A549 treated with Hydrocortisone at 1 μM for 4 hours (cell line): ENCODE results near the gene TEX54. TPM values are rescaled to one million over a fixed set of nuclear protein-coding genes. Genes with fewer than 3 reads are reported as not detected.

ENCODE experiments used
- total RNA-seq: library from RNA; stranded (reverse); fragments of 200-300 nt; extraction: Qiagen RNA extraction; gene quantifications from 5 replicates; pipeline ENCODE4 v1.2.3, GENCODE V29; 2022

Gene TEX54
- total RNA-seq: not detected in 5 replicates

GRCh38 chr11:62832336-62833234 is at the start of gene TEX54:
Gene TEX54, minus strand, starts transcription at chr11:62832841.

DNA sequence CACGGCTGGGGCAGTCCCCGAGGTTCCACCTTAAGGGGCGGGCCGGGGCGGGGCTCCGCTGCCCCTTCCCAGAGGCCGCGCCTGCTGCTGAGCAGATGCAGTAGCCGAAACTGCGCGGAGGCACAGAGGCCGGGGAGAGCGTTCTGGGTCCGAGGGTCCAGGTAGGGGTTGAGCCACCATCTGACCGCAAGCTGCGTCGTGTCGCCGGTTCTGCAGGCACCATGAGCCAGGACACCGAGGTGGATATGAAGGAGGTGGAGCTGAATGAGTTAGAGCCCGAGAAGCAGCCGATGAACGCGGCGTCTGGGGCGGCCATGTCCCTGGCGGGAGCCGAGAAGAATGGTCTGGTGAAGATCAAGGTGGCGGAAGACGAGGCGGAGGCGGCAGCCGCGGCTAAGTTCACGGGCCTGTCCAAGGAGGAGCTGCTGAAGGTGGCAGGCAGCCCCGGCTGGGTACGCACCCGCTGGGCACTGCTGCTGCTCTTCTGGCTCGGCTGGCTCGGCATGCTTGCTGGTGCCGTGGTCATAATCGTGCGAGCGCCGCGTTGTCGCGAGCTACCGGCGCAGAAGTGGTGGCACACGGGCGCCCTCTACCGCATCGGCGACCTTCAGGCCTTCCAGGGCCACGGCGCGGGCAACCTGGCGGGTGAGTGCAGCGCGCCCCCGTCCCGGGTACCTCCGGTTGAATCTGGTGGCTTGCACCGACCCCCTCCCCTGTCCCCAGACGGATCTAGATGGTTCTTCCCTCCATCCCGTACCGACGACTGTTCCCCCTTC is 48.4 kb upstream of the TEX54 start, which contains the start of gene SLC3A2:
SLC3A2 (plus strand) TSS at position 94 of the 776 bp plus-strand sequence; CDS start at position 222, 128 bp downstream.

GRCh38 chr11:62839050-62839945 is 6.7 kb upstream of the TEX54 start, which contains the start of gene WDR74:
Gene WDR74, minus strand, starts transcription at chr11:62839590. Its CDS starts 20 bp downstream, at chr11:62839570.

DNA sequence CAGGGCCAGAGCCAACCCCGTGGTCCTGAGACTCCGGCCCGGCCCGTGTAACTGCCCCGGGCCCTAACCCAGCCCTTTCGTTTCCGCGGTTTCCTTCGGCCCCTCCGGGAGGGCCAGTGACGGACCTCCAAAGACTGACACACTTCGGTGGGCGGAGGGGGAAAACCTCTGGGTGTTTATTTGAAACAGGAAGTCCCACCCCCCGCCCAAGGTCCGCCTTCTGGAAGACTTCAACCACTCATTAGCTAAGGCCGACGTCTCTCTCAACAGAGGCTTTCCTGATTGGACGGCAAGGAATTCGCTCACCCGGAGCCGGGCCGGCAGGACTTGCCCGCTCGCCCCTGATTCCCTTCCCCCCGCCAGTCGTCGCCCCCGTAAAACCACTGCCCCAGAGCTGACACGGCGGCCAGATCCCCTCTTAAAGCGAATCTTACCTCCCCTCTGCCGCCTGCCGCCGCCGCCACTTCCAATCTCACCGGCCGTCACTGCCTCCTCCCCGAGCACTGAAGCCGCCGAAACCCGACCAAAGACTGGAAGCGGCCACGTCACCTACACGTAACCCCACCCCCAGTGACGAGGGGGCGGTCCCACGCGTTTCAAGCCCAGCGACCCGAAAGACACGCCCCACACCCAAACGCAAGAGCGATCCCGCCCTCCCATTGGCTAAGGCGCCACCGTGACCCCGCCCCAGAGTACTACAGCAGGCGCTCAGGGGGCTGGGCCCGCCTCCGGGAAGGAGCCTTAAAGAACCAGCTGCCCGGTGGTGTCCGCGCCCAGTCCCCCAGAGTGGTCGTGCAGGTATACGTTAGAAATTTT is 913 bp downstream of the TEX54 start, which contains the start of gene STX5:
STX5 (minus strand) TSS at position 532 of the 816 bp plus-strand sequence. CDS start 808 bp downstream, outside the sequence.

DNA sequence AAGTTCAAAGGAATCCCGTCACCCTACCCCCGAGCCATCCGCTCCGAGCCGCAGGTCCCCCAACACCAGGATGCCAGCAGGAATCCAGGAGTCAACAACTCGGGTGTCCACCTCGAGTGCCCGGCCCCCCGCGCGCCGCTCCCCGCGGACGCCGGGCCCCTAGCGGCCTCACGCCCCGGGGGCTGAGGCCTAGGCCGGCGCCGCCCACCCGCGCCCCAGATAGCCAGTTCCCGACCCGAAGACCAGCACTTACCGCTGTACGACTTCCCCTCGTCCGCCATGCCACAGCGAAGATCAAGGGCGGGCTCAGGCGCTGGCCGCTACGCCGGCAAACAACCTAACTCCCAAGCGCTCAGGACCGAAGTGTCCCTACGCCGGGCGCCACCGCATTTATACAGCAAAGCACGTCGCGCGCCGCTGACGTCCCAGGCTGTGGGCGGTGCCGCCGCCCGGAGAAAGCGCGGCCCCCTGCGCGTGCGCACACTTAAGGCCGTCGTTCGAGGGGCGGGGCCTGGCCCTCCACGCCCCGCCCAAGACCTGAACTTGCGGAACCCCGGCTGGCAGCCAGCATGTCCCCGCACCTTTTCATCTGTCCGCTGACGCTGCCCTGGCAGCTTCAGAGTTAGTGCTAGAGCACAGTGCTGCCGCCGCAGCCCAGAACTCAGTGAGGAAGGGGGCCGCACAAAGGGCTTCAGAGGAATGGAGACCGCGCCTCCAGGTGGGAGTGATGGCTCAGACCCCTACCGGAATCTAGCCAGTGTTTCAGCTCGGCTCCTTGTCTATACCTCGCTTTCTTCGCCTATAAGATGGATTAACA is 27.4 kb downstream of the TEX54 start, which contains the start of gene NXF1:
NXF1 (minus strand) TSS at position 365 of the 817 bp plus-strand sequence; CDS start at position 281, 84 bp downstream.

DNA sequence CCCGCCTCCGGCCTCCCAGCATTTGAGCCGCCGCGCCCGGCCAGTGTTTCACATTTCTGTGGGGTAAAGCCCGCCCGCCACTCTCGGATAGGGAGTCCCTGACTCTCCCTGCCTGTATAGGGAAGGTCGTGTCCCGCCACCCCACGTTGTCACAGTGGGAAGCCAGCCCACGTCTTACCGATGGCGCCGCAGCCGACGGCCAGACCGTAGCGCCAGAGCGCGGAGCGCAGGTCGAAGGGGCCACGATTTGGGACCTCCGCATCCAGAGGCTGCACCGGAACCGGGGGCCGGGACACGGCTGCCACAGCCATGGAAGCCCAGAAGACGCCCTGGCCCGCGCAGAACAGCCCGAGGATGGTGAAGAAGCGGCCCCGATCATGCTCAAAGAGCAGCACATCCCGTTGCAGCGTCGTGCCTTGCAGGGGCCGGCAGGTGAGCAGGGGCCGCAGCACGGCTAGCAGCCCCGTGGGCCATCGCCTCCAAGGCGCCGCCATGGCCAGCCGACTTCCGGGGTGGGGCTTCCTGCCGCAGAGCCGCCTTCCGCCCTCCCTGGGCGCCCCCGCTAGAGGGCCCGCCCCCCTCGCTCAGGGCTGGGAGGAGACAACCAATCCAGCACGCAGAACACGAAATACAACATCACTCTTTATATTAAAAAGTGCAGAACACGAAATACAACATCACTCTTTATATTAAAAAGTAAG is 41.0 kb downstream of the TEX54 start, which contains the start of gene TMEM223:
TMEM223 (minus strand) TSS at position 506 of the 701 bp plus-strand sequence; CDS start at position 494, 12 bp downstream.

DNA sequence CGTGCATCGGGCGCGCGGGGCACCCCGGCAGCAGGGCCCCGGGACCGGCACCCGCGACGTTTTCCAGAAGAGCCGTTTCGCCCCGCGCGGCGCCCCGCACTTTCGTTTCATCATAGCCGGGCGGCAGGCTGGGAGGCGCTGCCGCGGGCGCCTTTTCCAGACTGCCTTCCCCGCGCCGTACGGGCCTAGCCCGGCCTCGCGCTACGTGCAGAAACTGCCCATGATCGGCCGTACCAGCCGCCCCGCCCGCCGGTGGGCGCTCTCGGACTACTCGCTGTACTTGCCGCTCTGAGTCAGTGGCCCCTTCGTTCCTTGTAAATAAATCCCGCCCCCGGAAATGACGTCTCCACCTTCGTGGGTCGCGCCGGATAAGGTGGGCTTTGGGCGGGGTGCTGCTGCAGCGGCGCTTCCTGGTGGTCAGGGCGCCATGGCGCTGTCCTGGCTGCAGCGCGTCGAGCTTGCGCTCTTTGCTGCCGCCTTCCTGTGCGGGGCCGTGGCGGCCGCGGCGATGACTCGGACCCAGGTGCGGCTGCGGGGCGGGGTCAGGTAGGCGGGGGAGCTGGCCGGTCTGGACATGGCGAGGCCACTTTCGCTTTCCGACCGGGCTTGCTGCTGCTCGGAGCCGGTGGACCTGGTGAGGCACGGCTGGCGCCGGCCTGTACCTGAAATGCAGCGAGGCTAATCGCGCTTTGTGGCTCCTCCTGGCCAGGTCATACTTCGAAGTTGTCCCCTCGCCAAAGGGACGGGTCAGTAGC is 45.5 kb downstream of the TEX54 start, which contains the start of gene TMEM179B:
TMEM179B (plus strand) TSS at position 398 of the 755 bp plus-strand sequence; CDS start at position 428, 30 bp downstream.

Other genes with a start within 250 kb of the TEX54 start
- gene TUT1, start 241.3 kb downstream of the TEX54 start, total RNA-seq: 15.8 to 17.4 TPM (median 16.7 TPM) in 5 replicates
- 84.4 to 102 TPM (median 85.9 TPM) in 5 replicates for gene MTA2, start 231.0 kb downstream of the TEX54 start, total RNA-seq
- 19.0 to 23.2 TPM (median 21.8 TPM) in 5 replicates for gene EML3, start 220.1 kb downstream of the TEX54 start, total RNA-seq
- 3.5 to 4.7 TPM (median 4.4 TPM) in 5 replicates for gene ROM1, start 219.6 kb downstream of the TEX54 start, total RNA-seq
- 45.9 to 56.9 TPM (median 52.4 TPM) in 5 replicates for gene B3GAT3, start 210.9 kb downstream of the TEX54 start, total RNA-seq
- 243 to 305 TPM (median 258 TPM) in 5 replicates for gene GANAB, start 186.2 kb downstream of the TEX54 start, total RNA-seq
- gene INTS5, start 179.5 kb downstream of the TEX54 start, total RNA-seq: 20.6 to 22.8 TPM (median 21.6 TPM) in 5 replicates
- gene C11orf98, start 167.6 kb downstream of the TEX54 start, total RNA-seq: 115 to 147 TPM (median 128 TPM) in 5 replicates
- gene CSKMT, start 167.5 kb downstream of the TEX54 start, total RNA-seq: 8.2 to 15.6 TPM (median 12.8 TPM) in 5 replicates
- 22.5 to 36.2 TPM (median 32.9 TPM) in 5 replicates for gene UQCC3, start 161.2 kb downstream of the TEX54 start, total RNA-seq
- 3.9 to 5.5 TPM (median 5.2 TPM) in 5 replicates for gene LBHD1, start 160.6 kb downstream of the TEX54 start, total RNA-seq
- 106 to 120 TPM (median 114 TPM) in 5 replicates for gene UBXN1, start 153.8 kb downstream of the TEX54 start, total RNA-seq
- 0.07 to 0.13 TPM (median 0.11 TPM) in 4 of 5 replicates, not detected in the other for gene LRRN4CL, start 143.3 kb downstream of the TEX54 start, total RNA-seq
- gene BSCL2, start 125.4 kb downstream of the TEX54 start, total RNA-seq: 63.8 to 87.2 TPM (median 72.5 TPM) in 5 replicates
- gene GNG3, start 125.2 kb downstream of the TEX54 start, total RNA-seq: not detected in 5 replicates
- 38.5 to 50.6 TPM (median 40.7 TPM) in 5 replicates for gene HNRNPUL2, start 105.4 kb downstream of the TEX54 start, total RNA-seq
- 29.2 to 32.7 TPM (median 31.6 TPM) in 5 replicates for gene TTC9C, start 104.4 kb downstream of the TEX54 start, total RNA-seq
- gene ZBTB3, start 78.7 kb downstream of the TEX54 start, total RNA-seq: 1.0 to 1.6 TPM (median 1.5 TPM) in 5 replicates
- gene POLR2G, start 71.3 kb downstream of the TEX54 start, total RNA-seq: 156 to 190 TPM (median 177 TPM) in 5 replicates
- gene TAF6L, start 61.4 kb downstream of the TEX54 start, total RNA-seq: 12.6 to 15.2 TPM (median 13.6 TPM) in 5 replicates
- gene TMEM179B, start 45.4 kb downstream of the TEX54 start, total RNA-seq: 64.4 to 93.7 TPM (median 85.8 TPM) in 5 replicates
- gene TMEM223, start 40.8 kb downstream of the TEX54 start, total RNA-seq: 20.1 to 29.2 TPM (median 26.5 TPM) in 5 replicates
- 47.7 to 51.9 TPM (median 49.5 TPM) in 5 replicates for gene NXF1, start 27.4 kb downstream of the TEX54 start, total RNA-seq
- gene STX5, start 790 bp downstream of the TEX54 start, total RNA-seq: 19.0 to 25.5 TPM (median 24.6 TPM) in 5 replicates
- gene WDR74, start 6.7 kb upstream of the TEX54 start, total RNA-seq: 74.2 to 79.9 TPM (median 78.7 TPM) in 5 replicates
- gene SLC3A2, start 48.1 kb upstream of the TEX54 start, total RNA-seq: 945 to 1,067 TPM (median 951 TPM) in 5 replicates
- 0.06 to 0.13 TPM (median 0.08 TPM) in 5 replicates for gene CHRM1, start 88.5 kb upstream of the TEX54 start, total RNA-seq
- gene SLC22A6, start 152.1 kb upstream of the TEX54 start, total RNA-seq: not detected in 5 replicates
- not detected in 5 replicates for gene SLC22A8, start 183.0 kb upstream of the TEX54 start, total RNA-seq